Ramos (cell line): Measurements from ENCODE around the gene SUSD5.

Experiments
- in situ Hi-C: fragments of 300-500 bp; cut with MboI; formaldehyde crosslinking; loops from one replicate; pipeline ENCODE4 v1.14.3; 2022; ENCODE audit warnings: low sequenced_read_pairs; ENCODE audit not compliant: unreplicated experiment

SUSD5 gene

GRCh38 chr3:33218446-33219174 is at the start of gene SUSD5:
SUSD5 (minus strand) TSS chr3:33218810; CDS start chr3:33218797, 13 bp downstream.
- in situ Hi-C loops, result no loop called here

GRCh38 chr3:33260104-33260503 is 41.5 kb upstream of the SUSD5 start:
- in situ Hi-C loops, result no loop called here

GRCh38 chr3:33256249-33256648 is 37.6 kb upstream of the SUSD5 start:
- in situ Hi-C loops, result no loop called here

GRCh38 chr3:33250712-33251111 is 32.1 kb upstream of the SUSD5 start:
- in situ Hi-C loops, result no loop called here

GRCh38 chr3:33246786-33247185 is 28.2 kb upstream of the SUSD5 start:
- in situ Hi-C loops, result no loop called here

GRCh38 chr3:33240261-33240660 is 21.7 kb upstream of the SUSD5 start:
- in situ Hi-C loops, result no loop called here

GRCh38 chr3:33238923-33239322 is 20.3 kb upstream of the SUSD5 start:
- in situ Hi-C loops, result no loop called here

GRCh38 chr3:33237439-33237838 is 18.8 kb upstream of the SUSD5 start:
- in situ Hi-C loops, result no loop called here

- in situ Hi-C loops, result no loop called here
Observed at GRCh38 chr3:33236005-33236404, 17.4 kb upstream of the SUSD5 start.

GRCh38 chr3:33233884-33234283 is 15.3 kb upstream of the SUSD5 start:
- in situ Hi-C loops, result no loop called here

GRCh38 chr3:33231756-33232465 is 13.3 kb upstream of the SUSD5 start:
- in situ Hi-C loops, result no loop called here

GRCh38 chr3:33229947-33230346 is 11.3 kb upstream of the SUSD5 start:
- in situ Hi-C loops, result no loop called here

- in situ Hi-C loops, result no loop called here
Observed at GRCh38 chr3:33229066-33229465, 10.5 kb upstream of the SUSD5 start.

GRCh38 chr3:33221241-33221640 is 2.6 kb upstream of the SUSD5 start:
- in situ Hi-C loops, result no loop called here

- in situ Hi-C loops, result no loop called here
Observed at GRCh38 chr3:33219175-33219487, 521 bp upstream of the SUSD5 start.

GRCh38 chr3:33217866-33218445 is 654 bp downstream of the SUSD5 start:
- in situ Hi-C loops, result no loop called here

GRCh38 chr3:33215739-33216138 is 2.9 kb downstream of the SUSD5 start:
- in situ Hi-C loops, result no loop called here

- in situ Hi-C loops, result no loop called here
Observed at GRCh38 chr3:33212406-33212805, 6.2 kb downstream of the SUSD5 start.

GRCh38 chr3:33211444-33211843 is 7.2 kb downstream of the SUSD5 start:
- in situ Hi-C loops, result no loop called here

GRCh38 chr3:33209357-33209756 is 9.3 kb downstream of the SUSD5 start:
- in situ Hi-C loops, result no loop called here

GRCh38 chr3:33202711-33203457 is 15.7 kb downstream of the SUSD5 start:
- in situ Hi-C loops, result no loop called here
